Lung microvascular endothelial cell (primary cell): Measurements from ENCODE around the gene CD6. TPM values are rescaled to one million over a fixed set of nuclear protein-coding genes. Genes with fewer than 3 reads are reported as not detected.
A peak's percentile ranks its signal among the peaks of the same experiment; 100 is the strongest.
"Not testable (repeated sequence)": the region's sequence is repeated elsewhere in the genome, so short reads cannot be mapped to it uniquely, and the experiment has no call there.

Experiments
- DNase-seq, 2 donors: peaks; one replicate each; pipeline versions ENCODE4 v3.0.0 to v3.0.0-alpha.2; 2010; ENCODE audit warnings: low read depth in 2 of 2
- total RNA-seq: library from RNA; depleted of rRNA; stranded (reverse); fragments of >200 nt; gene quantifications from 2 replicates; pipeline ENCODE4 v1.2.1, GENCODE V29; 2014

Gene CD6
- total RNA-seq, 1 donor from 2014 or later: not detected

GRCh38 chr11:60953781-60954180 lies 17.7 kb upstream of the CD6 start:
- peak in 1 of 2 donors; percentile 88 for DNase-seq

GRCh38 chr11:60954421-60954820 lies 17.1 kb upstream of the CD6 start:
- DNase-seq: no peak

- no peak for DNase-seq
Measured at GRCh38 chr11:60955571-60955970, 15.9 kb upstream of the CD6 start.

GRCh38 chr11:60957188-60957587 lies 14.3 kb upstream of the CD6 start:
- no peak for DNase-seq

- no peak for DNase-seq
Measured at GRCh38 chr11:60959431-60959830, 12.0 kb upstream of the CD6 start.

GRCh38 chr11:60960405-60960804 lies 11.1 kb upstream of the CD6 start:
- no peak for DNase-seq

- DNase-seq: no peak
Measured at GRCh38 chr11:60964801-60965200, 6.7 kb upstream of the CD6 start.

- DNase-seq: no peak
Measured at GRCh38 chr11:60966890-60967289, 4.6 kb upstream of the CD6 start.

GRCh38 chr11:60968223-60968622 lies 3.3 kb upstream of the CD6 start:
- DNase-seq: no peak

- peak; percentile 51 to 66 for DNase-seq
Measured at GRCh38 chr11:60970369-60970774, 1.1 kb upstream of the CD6 start.

- DNase-seq: no peak
Measured at GRCh38 chr11:60970890-60971289, 590 bp upstream of the CD6 start.

- DNase-seq: no peak
Measured at GRCh38 chr11:60972182-60973030, 926 bp downstream of the CD6 start.

GRCh38 chr11:60973699-60974098 lies 2.2 kb downstream of the CD6 start:
- DNase-seq: no peak

GRCh38 chr11:60974316-60974715 lies 2.8 kb downstream of the CD6 start:
- not testable (repeated sequence) for DNase-seq

- no peak for DNase-seq
Measured at GRCh38 chr11:60974726-60975125, 3.2 kb downstream of the CD6 start.

- DNase-seq: no peak
Measured at GRCh38 chr11:60977224-60977623, 5.7 kb downstream of the CD6 start.

GRCh38 chr11:60977836-60978235 lies 6.4 kb downstream of the CD6 start:
- no peak for DNase-seq

- DNase-seq: peak in 1 of 2 donors; percentile 21
Measured at GRCh38 chr11:60978546-60979380, 7.3 kb downstream of the CD6 start.

- DNase-seq: no peak
Measured at GRCh38 chr11:60981515-60981914, 10.0 kb downstream of the CD6 start.

- no peak for DNase-seq
Measured at GRCh38 chr11:60982184-60982583, 10.7 kb downstream of the CD6 start.

- no peak for DNase-seq
Measured at GRCh38 chr11:60984149-60984548, 12.7 kb downstream of the CD6 start.

- DNase-seq: no peak
Measured at GRCh38 chr11:60984636-60985035, 13.2 kb downstream of the CD6 start.

GRCh38 chr11:60985501-60985900 lies 14.0 kb downstream of the CD6 start:
- DNase-seq: no peak
